HG03159 (cell line): ENCODE results near the gene HDAC7.
"Not testable (repeated sequence)": the region's sequence is repeated elsewhere in the genome, so short reads cannot be mapped to it uniquely, and the experiment has no call there.

Experiments used
- ATAC-seq: cut with Tn5 transposase; IDR thresholded peaks from one replicate; pipeline ENCODE4 v1.9.1; 2021; ENCODE audit warnings: mild to moderate bottlenecking, moderate library complexity; ENCODE audit not compliant: unreplicated experiment

Gene HDAC7

GRCh38 chr12:47815447-47815846, 4.3 kb downstream of the HDAC7 start:
- ATAC-seq, result not testable (repeated sequence)

DNA sequence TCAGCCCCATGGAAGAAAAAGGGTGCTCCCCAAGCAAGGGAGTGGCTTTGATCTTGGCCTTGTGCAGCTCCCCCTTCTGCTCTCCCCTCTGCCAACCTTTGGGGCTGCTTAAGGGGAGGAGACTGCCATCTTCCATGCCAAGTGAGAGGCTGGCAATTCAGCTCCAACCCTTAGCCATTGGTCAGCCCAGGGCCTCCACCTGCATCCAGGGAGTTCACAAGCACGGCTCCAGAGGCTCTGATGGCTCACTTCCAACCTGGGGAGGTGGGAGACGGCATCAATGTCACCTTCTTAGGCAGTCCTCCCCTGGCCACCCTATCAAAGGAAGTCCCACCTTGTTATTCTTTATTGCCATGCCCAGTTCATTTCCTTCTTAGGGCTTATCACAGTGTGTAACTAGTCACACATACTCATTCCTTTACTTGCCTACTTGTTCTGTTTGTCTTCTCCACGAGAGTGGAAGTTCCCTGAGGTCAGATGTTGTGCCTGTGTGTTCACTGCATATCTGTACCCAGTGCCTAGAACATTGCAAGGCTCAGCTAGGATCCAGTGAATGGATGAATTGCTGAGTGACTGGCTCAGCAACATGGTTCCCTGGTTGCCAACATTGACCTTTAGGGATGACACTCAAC, 5.0 kb downstream of the HDAC7 start:
- no peak for ATAC-seq

DNA sequence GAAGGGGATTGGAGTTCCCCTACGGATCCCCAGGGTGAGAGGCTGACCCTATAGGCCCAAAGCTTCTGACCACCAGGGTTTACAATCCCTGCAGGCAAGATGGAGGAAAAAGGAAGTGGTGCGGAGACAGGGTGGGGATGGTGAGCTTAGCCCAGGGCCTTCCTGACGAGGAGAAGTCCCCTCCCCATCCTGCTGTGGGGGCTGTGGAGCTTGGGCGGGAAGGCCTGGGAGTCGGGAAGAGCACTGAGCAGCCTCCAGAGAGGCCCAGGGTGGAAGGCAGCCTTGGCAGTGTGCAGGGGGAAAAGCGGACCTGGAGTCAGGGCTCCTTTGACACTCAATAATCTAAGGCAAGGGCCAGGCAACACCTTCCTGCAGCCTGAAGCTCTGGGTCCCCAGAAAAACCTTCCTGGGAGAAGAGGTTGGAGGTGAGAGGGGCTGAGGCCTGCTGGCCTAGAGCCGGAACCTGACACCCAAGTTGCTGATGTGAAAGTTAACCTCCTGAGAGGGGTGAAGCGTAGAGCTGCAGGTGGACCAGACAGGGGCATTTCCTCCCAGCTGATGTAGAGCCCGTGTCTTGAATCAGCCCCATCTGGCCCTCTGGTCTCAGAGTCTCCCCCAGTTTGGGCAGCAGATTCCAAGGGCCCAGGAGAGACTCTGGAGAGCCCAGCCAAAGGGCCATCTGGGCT, 6.0 kb downstream of the HDAC7 start:
- peak; percentile 42 for ATAC-seq

GRCh38 chr12:47812797-47813510, 6.7 kb downstream of the HDAC7 start:
- ATAC-seq, result peak; percentile 62

DNA sequence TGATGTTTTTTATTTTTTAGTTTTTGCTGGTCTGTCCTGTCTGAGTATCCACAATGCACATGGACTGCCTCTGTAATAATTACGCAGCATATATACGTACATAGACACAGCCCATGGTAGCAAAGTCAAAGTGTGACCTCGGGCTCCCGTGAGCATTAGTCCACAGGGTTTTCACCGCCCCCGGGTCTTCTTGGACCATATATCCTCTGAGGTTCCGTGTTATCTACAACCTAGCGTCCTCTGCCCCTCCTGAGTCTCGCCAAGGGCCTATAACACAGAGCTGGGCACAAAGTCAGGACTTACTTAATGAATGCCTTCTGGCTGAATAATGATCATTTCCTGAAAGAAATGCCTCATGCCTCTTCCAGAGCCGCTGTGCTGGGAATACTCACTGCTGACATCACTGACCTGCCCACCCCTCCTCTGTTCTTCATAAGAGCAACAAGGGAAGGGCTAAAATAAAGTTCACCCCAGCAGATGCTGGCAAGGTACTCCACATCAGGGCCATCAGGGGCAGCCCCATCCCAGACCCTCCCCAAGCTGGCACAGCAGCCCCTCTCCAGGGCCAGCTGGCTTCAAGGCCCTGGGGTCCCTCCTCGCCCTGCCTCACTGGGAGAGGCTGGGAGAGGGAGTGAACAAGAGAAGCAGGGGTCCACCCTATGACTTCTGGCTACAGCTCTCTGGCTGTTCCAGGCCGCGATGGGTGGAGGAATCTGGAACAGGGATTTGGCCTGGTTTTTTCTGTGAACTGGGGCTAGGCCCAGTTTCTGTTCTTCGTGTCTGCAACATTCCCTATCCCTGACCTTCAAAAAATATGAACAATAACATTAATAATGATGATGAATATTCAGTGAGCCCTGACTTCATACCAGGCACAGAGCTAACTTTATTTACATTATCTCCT, 7.9 kb downstream of the HDAC7 start:
- ATAC-seq, result no peak

GRCh38 chr12:47811072-47811396, 8.7 kb downstream of the HDAC7 start:
- no peak for ATAC-seq

- not testable (repeated sequence) for ATAC-seq
These were observed 10.2 kb downstream of the HDAC7 start for GRCh38 chr12:47809518-47809917.

DNA sequence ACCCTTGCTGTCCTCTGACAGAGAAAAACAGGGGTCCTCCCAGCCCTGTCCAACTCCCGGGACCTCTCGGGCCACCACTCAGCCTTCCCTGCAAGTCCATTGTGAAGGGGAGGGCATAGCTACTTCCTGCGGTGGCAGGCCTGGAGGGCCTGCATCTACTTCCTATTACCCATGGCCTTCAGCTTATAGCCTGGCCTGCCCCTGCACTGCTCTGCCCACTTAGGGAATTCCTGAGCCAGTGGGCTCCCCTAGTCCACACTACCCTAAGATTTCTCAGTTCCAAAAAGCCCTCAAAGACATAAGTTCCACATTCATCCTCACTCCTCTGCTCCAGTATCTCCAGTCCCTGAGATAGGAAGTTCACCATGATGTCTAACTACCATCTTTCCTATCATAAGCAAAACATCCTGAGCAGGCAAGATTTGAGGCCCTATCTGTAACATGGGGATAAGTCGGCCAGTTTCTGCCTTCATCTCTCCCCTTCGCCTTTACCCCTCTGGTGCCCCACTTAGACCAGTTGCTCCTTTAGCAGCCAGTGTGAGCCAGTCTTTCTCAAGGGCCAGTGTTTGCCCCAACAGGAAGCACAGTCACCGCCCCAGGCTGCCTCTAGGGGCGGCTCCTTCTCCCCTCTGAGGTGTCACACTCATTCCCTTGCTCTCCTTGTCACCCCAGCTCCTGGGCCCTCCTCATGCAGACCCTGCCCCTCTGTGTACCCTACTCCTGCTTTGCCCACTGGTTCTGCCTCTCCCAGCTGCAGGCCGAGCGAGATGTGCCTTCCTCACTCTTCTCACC, 10.9 kb downstream of the HDAC7 start:
- no peak for ATAC-seq

- peak; percentile 39 for ATAC-seq
These were observed 11.7 kb downstream of the HDAC7 start for GRCh38 chr12:47808050-47808449.

DNA sequence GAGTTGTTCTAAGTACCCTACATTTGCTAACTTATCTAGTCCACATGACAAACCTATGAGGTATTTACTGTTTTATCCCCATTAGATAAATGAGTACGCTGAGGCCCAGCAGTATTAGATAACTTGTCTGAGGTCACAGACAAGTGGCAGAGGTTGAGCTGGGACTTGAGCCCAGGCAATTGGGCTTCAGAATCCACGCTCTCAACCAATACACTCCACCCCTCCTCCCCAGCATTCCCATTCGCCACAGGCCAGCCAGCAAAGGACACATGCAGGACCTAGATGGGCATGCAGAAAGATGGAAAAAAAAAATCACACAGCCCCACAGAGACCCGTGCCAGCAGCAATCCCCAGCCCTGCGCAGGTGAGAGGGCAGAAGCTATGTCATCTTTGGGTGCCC, 12.4 kb downstream of the HDAC7 start:
- ATAC-seq, result no peak

DNA sequence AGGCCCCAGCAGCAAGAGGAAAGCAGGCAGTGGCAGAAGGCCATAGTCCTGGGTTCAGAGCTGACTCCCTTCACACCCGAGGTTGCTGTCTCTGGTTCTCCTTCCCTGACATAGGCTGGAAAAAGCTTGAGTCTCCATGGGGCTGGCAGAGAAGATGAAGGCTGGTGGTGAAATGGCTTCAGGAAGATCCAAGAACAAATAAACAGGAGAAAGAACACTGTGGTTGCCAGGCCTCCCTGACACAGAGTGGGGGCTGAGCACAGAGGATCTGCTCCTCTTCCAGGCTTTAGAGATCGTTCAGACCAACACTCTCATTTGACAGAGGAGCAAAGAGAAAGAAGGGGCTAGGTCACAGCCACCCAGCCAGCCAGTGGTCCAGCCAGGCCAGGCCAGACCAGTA, 14.3 kb downstream of the HDAC7 start:
- no peak for ATAC-seq

GRCh38 chr12:47804171-47804570, 15.5 kb downstream of the HDAC7 start:
- ATAC-seq, result no peak

DNA sequence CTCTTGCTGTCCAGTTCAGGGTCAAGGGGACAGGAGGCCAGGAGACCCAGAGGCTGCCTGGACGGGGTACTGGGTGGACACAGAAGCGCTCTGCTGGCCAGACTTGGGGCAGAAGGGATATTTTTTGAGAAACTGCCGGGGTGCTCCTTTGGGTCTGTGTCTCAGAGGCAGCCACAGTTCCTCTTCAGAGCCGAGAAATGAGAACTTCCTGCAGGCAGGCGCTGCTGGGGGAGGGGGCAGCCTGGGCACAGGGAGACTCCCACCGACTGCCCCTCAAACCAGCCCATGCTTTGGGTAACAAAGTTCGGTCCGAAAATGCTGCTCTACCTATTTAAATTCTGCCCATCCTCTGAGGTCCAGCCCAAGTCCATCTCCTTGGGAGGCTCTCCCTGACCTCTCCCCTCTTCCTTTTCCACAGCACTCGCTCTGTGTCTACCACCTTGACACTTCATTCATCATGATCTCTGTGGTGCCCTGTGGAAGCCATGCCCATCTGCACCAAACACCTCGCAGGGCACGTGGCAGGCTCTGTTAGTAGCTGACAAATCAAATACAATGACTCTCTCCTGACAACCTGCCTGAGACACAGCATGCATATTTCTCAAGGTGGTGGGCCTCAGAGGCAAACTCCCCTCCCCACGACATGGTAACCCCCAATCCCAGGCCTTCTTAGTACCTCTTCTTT, 16.4 kb downstream of the HDAC7 start:
- ATAC-seq, result no peak

GRCh38 chr12:47802312-47802711, 17.4 kb downstream of the HDAC7 start:
- ATAC-seq, result no peak

GRCh38 chr12:47801904-47802246, 17.8 kb downstream of the HDAC7 start:
- no peak for ATAC-seq

- ATAC-seq, result no peak
These were observed 18.4 kb downstream of the HDAC7 start for GRCh38 chr12:47801170-47801903.

DNA sequence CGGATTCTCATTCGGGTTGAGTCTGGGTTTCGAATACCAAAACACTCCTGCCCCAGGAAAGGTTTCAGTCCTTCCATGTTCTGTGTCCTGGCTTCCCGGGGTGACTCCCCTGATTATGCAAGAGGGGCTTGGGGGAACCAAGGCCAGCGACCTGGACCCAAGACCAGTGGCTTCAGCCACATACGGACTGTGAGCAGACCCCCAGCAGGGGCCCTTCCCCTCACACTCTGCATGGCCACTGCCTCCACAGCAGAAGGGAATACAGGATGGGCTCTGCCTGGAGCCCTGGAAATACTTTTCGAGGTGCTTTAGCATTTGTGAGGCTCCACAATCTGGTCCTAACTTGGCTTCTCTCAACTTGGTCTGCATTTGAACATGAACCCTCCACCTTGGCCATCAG, 19.1 kb downstream of the HDAC7 start:
- no peak for ATAC-seq

GRCh38 chr12:47799357-47799955, 20.2 kb downstream of the HDAC7 start:
- ATAC-seq, result no peak

DNA sequence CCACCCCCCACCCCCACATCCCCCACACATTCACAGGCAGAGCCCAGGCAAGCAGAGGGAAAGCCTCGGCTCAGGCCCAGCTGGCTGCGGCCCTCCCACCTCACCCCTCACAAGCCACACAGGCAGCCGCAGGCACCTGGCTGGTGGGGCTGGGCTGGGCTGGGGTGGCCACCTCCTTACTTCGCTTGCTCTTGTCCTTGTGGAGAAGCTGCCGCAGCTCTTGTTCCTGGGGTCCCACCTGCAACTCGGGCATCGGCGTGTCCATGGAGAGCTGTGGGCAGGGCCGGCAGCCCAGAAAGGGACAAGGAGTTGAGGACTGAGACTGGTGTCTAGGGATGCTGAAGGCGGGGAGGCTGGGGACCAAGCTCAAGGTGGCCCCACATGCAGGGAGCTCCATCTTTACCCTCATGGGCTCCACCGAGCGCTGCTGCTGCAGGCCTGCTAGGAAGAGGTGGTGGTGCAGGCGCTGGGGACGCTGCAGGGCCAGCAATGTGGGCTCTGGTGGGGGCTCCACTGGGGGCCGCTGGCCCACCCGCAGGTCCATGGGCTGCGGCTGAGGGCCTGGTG, 21.2 kb downstream of the HDAC7 start:
- ATAC-seq, result no peak
